KG1 (cell line): Measurements from ENCODE around the gene ABAT.

Source experiments
- DNase-seq: peaks from one replicate; lab custom pipeline; 2025; lab: John Stamatoyannopoulos, UW

The ABAT gene

GRCh38 chr16:8818504-8819270 is 144.3 kb downstream of the ABAT start:
- no peak for DNase-seq

- no peak for DNase-seq
These were observed 145.1 kb downstream of the ABAT start for GRCh38 chr16:8819411-8820034.

DNA sequence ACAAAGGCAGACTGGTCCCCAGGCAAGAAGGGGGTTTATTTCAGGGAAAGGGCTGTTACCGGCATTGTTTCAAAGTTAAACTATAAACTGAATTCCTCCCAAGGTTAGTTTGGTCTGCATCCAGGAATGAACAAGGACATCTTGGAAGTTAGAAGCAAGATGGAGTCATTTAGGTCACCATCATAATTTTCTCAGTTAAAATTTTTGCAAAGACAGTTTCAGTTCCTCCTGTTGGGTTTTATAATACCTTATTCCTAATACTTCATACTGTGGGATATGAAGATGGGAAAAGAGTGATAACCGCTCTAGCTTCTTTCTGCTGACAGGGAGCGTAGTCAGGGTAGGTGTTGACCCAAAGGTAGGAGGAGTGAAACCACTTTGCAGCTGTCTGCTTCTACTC is 148.0 kb downstream of the ABAT start:
- no peak for DNase-seq

- no peak for DNase-seq
These were observed 152.0 kb downstream of the ABAT start for GRCh38 chr16:8826278-8826879.

DNA sequence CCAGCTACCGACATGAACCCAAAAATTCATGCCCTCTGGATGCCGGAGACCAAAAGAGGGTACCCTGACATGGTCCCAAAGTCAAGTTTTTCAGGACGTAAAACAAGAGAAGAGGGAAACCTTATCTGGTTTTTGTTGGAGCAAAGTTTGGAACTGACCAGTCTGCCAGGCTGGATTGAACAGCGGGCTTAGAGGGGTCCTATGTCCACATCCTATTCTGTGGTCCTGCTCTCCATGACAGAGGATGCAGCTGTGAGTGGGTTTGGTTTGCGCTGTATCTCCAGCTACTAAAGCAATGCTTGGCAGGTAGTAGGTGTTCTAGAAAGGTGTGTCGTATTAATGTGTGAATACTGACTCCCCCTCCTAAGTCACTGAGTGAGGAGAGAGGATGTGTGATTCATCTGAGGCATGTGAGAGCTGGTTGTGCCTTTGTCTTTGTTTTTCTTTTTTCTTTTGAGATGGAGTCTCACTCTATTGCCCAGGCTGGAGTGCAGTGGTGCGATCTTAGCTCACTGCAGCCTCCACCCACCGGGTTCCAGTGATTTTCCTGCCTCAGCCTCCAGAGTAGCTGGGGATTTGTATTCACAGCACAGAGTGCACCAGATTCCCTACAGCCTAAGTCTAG is 154.2 kb downstream of the ABAT start:
- DNase-seq, result no peak

GRCh38 chr16:8831450-8831849 is 157.0 kb downstream of the ABAT start:
- DNase-seq, result no peak

DNA sequence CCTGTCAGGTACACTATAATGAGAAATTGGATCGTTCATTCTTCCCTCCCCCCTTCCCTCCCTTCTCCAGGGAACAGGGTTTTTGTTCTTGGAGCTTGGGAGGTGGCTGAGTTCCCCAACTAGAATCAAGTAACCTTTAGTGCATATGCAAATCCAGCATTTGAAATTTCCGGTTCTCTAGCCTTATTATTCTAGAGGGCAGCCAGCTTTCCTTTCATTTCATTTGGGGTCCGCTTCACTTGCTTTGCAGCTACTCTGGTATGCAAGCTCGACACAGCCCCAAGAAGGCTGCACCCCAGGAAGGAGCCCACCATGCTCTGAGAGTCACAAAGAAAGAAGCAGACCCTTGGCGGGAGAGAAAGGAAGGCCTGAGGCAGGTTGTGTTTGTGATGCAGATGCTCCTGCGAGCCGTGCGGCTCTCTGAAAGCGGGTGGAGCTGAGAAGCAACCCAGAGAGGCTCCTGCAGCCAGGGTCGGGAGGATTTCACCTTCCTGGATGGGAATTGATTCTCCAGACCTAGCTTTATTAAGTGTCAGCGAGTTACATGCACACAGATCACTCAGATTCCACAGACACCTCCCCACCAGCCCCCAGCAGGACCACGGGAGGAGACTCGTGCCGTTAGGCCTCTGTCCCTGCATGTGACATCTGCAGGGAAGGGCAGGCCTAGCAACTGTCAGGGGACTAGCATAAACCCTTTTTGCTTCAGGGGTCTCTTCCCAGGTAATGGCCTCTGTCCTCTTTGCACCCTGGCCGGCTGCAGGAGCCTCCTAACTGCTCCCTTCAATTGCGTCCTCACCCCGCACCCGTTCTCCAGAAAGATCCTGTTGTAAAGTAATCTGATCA is 157.7 kb downstream of the ABAT start:
- DNase-seq, result no peak

DNA sequence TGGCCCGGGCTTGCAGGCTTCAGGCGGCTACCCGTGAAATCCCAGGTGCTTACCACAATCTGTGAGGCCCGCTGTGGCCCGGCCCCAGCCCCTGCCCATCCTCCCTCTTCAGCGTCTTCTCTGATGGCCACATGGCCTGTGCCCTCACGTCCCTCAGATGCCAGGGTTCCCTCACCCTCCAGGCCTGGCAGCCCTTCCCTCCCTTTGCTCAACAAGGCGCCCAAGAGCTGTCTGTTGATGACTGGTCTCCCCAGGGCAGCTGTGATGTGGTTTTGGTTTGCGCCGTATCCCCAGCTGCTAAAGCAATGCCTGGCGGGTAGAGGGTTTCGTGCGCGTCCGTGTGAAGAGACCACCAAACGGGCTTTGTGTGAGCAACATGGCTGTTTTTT is 158.3 kb downstream of the ABAT start:
- DNase-seq, result no peak
